Tibial nerve (tissue), 4 donors: Measurements from ENCODE around the gene RASSF4.

Source experiments
- EP300 ChIP-seq, 2 donors: sonication (generic); formaldehyde crosslinking; IDR thresholded peaks; one replicate each; pipeline ENCODE4 v1.6.1; 2017; ENCODE audit warnings: antibody characterized with exemption in 2 of 2, mild to moderate bottlenecking in 1 of 2
- TF ChIP-seq, protein P1 (sequence below), 5 experiments: fragments of 200-600 bp in 3 of 5; fragments of 450-650 bp in 2 of 5; sonication (generic) in 3 of 5; IDR thresholded peaks; one replicate each; pipeline ENCODE4 v1.5.1; 2016 to 2019; ENCODE audit warnings: antibody characterized with exemption in 5 of 5, mild to moderate bottlenecking in 3 of 5, moderate library complexity in 2 of 5

DNA sequence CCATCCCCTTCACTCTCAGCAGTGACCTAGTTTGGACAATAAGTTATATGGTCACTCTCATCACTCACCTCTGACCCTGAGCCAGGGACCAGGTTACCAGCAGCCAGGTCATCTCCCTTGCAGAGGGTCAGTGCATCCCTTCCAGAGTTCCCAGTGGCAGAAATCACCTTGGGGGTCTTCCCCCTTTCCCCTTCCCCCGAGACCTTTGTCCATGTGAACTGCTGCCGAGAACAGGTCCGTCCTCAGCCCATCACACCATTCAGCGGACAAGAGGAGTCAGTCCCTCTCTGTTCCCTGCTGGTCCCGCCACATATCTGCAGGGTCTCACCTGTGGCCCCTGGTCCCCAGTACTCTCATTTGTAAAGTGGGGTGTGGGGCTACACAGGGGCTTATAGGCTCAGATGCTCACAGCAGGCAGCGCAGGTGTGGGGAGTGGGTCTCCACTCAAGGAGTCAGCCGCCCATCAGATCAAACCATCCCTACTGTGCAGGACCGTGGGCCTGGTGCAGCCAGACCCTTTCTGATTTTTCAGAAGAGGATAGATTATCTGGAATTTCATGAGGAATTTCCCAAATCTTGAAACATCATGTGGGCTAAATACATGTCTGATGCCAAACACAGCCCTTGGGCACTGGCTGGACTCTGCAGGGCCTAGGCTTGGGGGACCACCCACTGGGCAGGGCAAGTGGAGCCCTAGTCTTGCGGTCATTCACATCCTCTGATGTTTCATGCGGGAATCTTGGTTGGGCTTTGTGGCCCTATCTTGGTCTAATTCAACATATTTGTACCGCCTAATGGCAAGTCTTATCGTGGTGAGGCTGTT is 12.5 kb downstream of the RASSF4 start:
- TF ChIP-seq, protein P1, sequence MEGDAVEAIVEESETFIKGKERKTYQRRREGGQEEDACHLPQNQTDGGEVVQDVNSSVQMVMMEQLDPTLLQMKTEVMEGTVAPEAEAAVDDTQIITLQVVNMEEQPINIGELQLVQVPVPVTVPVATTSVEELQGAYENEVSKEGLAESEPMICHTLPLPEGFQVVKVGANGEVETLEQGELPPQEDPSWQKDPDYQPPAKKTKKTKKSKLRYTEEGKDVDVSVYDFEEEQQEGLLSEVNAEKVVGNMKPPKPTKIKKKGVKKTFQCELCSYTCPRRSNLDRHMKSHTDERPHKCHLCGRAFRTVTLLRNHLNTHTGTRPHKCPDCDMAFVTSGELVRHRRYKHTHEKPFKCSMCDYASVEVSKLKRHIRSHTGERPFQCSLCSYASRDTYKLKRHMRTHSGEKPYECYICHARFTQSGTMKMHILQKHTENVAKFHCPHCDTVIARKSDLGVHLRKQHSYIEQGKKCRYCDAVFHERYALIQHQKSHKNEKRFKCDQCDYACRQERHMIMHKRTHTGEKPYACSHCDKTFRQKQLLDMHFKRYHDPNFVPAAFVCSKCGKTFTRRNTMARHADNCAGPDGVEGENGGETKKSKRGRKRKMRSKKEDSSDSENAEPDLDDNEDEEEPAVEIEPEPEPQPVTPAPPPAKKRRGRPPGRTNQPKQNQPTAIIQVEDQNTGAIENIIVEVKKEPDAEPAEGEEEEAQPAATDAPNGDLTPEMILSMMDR (IDR thresholded peaks at IDR 0.05) = no peak
- peak in 1 of 2 donors; percentile 5 for TF ChIP-seq EP300 (IDR thresholded peaks at IDR 0.05)
